Eye (tissue), 1 donor: ENCODE measurements around the gene EEF1G.
A peak's percentile ranks its signal among the peaks of the same experiment; 100 is the strongest.
"Not testable (repeated sequence)": the region's sequence is repeated elsewhere in the genome, so short reads cannot be mapped to it uniquely, and the experiment has no call there.

Source experiments
- DNase-seq: peaks from one replicate; pipeline ENCODE4 v3.0.0-alpha.2; 2015

EEF1G gene

DNA sequence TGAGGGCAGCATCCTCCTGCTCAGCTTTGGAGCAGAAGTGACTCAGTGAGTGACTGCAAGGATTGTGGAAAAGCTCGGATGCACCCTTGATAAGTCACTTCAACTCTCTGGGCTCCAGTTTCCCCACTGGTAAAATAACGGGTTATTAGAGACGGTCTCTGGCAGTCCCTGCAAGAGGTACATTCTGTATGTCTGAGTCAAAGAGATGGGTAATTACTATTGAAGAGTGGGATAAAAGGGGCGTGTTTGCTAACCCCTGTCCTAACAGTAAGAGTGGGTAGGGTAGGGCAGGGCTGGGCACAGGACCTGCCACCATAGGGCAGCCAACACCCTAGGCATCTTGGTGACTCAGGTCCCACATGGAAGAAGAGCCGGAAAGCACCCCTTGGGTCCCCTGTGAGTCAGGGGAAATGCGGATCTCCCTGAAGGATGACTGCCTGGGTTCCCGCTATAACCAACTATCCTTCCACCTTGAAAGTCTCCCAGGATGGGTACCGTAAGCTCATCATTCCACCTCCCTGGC is 19.8 kb downstream of the EEF1G start:
- DNase-seq: no peak

DNA sequence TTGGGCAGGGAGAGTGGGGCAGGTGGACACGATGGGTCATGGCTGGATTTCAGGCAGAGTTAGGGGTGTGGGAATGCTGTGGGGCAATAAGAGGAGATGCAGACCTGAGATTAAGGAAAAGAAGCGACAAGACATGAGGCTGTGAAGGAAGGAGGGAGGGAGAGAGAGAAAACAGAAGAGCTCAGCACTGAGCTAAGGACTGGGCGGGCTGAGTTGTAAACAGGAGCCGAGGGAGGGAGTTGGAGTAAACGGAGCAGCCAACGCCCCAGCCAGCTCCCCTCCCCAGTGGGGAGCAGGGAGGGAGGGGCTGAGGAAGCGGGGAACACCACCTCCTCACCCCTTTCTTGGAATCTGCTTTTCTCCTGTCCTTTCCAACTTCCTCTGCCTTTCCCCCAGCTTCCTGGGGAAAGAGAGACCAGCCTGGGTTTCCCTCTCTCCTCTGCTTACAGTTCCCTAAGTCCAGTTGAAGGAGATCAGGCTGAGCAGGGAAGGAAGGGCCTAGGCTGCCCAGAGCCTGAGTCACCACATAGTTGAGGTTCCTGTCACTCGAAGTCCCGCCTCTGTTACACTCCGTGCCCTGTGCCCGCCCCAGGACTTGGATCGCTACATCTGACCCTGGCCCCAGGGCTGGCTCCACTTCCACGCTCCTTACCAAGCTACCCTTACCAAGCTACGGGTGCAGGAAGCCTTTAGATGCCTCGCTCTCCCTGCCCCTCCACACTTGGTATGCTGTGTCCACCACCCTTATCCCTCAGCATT is 20.4 kb downstream of the EEF1G start:
- DNase-seq: peak; percentile 84

GRCh38 chr11:62552485-62553079 is 21.1 kb downstream of the EEF1G start:
- peak; percentile 63 for DNase-seq

GRCh38 chr11:62550478-62550877 is 23.2 kb downstream of the EEF1G start:
- DNase-seq: not testable (repeated sequence)

GRCh38 chr11:62548545-62549335 is 25.0 kb downstream of the EEF1G start:
- DNase-seq: no peak

DNA sequence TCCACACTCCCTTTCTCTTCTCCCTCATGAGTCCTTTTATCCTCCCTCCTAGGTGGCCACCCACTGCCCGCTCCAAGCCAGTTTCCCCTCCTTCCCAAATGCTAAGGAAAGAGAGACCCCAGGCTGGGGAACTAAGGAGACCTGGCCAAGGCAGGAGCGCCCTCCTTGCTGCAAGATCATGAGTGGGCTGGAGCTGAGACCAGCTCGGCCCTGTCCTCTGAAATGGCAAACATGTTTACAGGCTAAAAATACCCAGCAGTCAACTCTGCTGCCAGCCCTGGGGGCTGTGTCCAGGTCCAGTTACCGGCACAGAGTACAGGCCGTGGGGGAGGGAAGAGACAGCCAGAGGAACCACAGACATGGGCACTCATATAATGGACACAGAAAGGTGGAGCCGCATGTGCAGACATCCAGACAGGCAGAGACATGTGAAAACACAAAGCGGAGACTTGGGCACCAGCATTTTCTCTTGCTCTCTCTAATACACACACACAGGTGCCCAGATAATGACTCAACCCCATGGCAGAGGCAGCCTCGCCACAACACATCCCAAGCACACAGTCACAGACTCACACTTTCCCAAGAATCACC is 25.9 kb downstream of the EEF1G start:
- DNase-seq: peak; percentile 22

DNA sequence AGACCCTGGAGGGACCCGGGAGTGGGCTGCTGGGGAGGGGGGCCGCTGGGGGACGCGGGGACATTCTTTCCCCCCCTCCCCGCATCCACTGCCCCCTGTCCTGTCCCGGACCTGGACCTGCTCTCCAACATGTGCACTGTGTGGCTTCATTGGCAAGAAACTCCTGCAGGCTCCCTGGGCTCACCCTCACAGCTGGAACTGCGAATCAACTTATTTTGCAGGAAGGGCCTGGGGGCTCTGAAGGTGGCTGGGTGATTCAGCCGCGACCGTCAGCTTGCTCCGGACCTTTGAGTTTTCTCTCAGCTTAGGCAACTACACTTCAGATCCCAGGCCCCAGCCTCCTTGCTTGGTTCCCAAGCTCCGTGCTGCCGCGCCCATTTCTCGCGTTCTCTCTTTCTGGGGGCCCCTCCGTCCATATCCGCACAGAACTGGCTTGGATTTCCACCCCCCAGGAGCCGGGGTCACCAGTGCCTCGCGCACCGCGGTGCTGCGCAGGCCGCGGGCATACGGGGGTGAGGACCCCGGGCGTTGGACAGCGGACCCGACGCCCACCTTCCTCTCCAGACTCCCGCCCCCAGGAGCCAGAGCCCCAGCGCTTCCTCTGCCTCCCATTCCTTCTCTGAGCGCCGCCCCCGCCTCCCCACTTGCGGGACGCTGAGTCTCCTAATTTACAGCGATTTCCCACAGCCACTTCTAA is 26.6 kb downstream of the EEF1G start:
- DNase-seq: no peak

- DNase-seq: peak; percentile 82
Observed at GRCh38 chr11:62546244-62546928, 27.3 kb downstream of the EEF1G start, which contains the start of gene AHNAK. AHNAK (minus strand) TSS chr11:62546806; CDS start chr11:62536098, 10,708 bp downstream.

DNA sequence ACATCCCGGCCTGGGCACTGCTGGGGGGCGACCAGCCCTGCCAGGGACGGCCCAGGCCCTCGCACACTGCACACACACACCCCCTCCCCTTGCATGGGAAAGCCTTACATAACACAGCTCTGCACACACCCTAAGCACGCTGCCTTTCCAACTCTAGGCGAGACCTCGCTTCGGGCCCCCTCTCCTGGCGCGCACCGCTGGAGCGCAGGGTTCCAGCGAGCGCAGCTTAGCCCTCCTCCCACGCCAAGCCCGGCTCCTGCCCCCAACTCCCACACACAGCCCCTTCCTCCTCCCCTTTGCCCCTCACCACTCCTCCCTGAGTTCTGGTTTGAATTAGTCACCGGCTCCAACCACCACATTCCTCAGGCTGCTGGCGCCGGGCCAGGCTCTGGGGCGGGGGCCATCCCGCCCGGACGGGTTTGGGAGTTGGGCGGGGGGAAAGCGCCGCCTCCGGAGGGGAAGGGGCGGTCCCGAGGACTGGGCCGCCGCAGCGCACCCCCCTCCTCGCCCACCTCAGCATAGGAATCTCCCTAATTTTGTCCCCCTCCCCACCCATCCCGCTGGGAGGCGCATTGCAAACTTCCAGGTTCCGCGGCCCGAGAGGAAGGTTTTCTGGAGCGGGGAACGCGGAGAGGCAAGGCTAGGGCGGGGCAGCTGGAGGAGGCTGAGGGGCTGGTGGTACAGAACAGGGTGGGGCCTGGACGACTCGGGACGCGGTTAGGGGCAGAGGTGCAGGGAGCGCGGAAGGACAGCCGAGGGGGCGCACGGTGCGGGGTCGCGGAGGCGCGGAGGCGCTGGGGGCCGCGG is 28.1 kb downstream of the EEF1G start:
- DNase-seq: peak; percentile 95

DNA sequence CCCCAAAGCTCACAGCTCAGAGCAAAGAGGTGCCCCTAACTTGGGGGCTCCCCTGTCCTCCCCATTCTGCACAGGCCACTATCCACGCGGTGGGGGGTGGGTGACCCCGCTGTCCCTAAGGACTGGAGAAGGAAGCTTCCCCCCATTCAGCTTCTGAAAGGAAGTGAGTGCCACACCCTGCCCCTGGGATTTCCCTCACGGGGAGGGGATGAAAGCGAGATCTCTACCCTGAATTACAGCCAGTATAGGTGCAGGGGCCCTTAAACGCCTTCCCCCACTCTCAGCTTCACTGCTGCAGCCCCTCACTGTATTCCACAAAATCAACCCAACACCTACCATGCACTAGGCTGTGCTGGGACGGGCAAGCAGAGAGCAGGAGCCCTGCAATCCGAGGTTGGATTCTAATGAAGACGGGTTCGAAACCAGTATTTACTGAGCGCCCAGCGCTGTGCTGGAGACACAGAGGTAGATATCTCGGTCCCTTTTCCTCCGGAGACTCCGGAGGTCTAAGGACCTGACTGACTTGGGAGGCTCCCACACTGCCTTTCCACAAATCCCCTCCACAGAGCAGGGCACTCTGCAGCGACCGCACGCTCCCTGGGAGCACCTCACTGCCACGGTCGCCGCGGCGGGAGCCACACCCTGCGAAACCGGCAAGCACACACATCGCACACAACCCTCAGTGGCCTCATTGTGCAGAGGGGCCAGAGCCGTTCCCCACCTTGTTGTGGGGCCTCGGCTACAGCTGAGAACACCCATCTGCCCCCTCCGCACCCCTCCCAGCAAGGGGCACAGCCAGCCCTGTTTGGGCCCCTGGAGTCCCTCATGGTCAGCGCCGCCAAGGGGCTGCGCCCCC is 28.9 kb downstream of the EEF1G start:
- DNase-seq: no peak

GRCh38 chr11:62543680-62544444 is 29.8 kb downstream of the EEF1G start:
- no peak for DNase-seq

- peak; percentile 86 for DNase-seq
Observed at GRCh38 chr11:62542750-62543567, 30.7 kb downstream of the EEF1G start.

DNA sequence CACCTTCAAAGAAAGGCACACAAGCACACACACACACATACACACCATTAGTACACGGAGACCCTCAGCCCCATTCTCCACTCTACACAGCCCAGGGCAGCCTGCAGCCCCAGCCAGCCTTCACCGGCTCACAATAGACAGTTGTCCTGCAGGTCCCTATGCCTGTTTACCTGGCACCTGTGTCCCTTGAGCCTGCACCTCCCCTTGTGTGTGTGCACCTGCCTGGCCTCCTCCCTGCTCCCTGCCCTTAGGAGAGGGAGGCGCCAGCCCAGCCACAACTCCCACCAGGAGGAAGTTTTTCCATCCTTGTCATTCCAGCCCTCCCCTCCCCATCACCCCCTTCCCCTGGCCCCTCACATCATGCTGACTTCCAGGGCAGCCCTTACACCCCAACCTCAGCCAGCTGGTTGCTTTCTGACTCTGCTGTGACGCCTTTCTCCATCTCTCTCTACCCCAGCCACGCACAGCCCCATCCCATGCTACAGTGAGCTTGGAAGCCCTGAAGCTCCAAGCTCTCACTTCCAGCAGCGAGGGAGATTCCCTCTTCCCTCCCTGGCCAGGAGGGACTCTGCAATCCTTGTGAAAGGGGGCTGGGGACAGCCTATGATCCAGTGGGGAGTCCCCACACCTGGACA is 31.5 kb downstream of the EEF1G start:
- DNase-seq: no peak

GRCh38 chr11:62540804-62541701 is 32.6 kb downstream of the EEF1G start:
- no peak for DNase-seq

- peak; percentile 40 for DNase-seq
Observed at GRCh38 chr11:62539238-62539925, 34.3 kb downstream of the EEF1G start.
